SK-MEL-5 (cell line): Measurements from ENCODE around the gene PLEKHH3. TPM values are rescaled to one million over a fixed set of nuclear protein-coding genes. Genes with fewer than 3 reads are reported as not detected.

Source experiments
- DNase-seq: peaks from one replicate; pipeline ENCODE4 v3.0.0-alpha.2; 2016; ENCODE audit warnings: low read depth, low spot score
- in situ Hi-C: cut with HindIII; loops from 2 replicates; pipeline ENCODE4 v1.10.0; 2016; ENCODE audit warnings: low sequenced_read_pairs, high pct_unique_total_duplicates, low pct_unique_long_range_greater_than_20kb
- total RNA-seq: library from RNA; depleted of rRNA; stranded (reverse); fragments of >200 nt; shearing (Covaris generic); gene quantifications from 2 replicates; pipeline ENCODE4 v1.2.3, GENCODE V29; 2014

The PLEKHH3 gene
- total RNA-seq, 1 experiment from 2014 or later, result 11.1 TPM

DNA sequence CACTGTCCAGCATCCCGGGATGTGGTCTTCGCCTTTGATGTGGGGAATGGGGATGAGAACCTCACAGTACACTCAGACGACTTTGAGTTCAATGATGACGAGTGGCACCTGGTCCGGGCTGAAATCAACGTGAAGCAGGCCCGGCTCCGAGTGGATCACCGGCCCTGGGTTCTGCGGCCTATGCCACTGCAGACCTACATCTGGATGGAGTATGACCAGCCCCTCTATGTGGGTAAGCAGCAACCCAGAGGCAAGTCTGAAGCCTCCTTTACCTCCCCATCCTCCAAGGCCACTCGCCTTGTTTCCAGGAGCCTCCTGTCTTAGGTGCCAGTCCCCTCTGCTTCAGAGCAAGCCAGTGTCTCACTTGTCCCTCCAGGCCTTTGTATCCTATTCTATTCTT is 15.7 kb upstream of the PLEKHH3 start:
- DNase-seq, result no peak
- in situ Hi-C loops, result no loop called here

DNA sequence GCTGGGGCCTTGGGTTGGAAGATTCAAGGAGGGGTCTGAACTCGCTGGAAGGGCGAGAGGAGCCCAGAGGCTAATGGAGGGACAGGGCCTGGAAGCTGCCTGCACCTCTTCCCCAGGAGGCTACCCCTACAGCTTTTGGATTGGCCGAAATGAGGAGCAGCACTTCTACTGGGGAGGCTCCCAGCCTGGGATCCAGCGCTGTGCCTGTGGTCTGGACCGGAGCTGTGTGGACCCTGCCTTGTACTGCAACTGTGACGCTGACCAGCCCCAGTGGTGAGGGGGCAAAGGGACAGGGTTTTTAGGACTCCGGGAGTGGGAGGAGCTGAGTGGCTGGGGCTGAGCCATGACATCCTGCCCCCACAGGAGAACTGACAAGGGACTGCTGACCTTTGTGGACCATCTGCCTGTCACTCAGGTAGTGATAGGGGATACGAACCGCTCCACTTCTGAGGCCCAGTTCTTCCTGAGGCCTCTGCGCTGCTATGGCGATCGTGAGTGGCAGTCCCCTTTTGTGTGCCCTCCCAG is 14.3 kb upstream of the PLEKHH3 start:
- in situ Hi-C loops, result no loop called here
- no peak for DNase-seq

DNA sequence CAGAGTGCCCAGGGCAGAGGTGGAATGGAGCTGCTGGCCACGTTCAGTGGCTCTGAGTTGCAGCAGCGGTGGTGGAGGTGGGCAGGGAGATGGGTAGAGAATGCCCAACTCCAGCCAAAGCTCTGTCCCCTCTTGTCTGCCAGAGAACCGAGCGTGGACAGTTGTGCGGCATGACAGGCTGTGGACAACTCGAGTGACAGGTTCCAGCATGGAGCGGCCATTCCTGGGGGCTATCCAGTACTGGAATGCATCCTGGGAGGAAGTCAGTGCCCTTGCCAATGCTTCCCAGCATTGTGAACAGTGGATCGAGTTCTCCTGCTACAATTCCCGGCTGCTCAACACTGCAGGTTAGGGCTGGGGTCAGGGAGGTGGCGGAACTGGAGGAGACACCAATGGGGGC is 13.8 kb upstream of the PLEKHH3 start:
- DNase-seq, result no peak
- in situ Hi-C loops, result no loop called here

DNA sequence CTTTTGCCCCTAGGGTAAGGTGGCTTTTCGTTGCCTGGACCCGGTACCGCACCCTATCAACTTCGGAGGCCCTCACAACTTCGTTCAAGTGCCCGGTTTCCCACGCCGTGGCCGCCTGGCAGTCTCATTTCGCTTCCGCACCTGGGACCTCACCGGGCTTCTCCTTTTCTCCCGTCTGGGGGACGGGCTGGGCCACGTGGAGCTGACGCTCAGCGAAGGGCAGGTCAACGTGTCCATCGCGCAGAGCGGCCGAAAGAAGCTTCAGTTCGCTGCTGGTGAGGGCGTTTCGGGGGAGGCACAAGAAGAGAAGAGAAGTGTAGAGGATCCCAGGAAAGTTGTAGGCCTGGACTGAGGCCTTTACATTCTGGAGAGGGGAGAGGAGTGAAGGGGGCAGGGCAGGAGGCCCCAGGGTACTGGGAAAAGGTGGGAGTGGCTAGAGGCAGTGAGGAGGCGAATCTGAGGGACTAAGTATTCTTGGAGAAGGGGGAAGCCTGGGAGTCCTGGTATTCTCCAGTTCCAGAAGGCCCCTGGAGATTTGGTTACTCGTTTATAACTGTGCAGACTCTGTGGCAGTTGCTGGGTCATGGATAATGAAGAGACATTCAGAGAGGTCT is 11.0 kb upstream of the PLEKHH3 start:
- in situ Hi-C loops, result no loop called here
- DNase-seq, result no peak

DNA sequence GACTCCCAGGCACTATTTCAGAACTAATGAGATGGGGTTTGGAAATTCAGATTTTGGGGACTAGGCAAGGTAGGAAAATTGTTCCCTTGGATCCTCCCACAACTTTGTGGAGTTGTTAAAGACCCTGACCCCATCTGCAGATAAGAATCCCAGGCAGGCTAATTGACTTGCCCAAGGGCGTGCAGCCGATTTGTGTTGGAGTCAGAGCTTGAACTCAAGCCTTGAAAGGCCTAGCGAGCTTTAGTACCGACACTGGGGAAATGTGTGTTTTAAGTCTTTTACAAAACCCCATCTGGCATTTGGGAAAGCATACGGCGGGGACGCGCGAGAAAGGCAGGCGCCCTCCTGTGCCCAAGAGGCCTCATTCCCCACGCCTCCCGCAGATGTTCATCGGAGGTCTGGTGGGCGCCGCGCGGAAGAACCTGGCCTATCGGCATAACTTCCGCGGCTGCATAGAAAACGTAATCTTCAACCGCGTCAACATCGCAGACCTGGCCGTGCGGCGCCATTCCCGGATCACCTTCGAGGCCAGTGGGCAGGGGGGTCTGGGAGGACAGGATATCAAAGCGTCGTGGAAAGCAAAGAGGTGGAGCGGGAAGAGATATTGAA is 9.8 kb upstream of the PLEKHH3 start:
- in situ Hi-C loops, result no loop called here
- no peak for DNase-seq

DNA sequence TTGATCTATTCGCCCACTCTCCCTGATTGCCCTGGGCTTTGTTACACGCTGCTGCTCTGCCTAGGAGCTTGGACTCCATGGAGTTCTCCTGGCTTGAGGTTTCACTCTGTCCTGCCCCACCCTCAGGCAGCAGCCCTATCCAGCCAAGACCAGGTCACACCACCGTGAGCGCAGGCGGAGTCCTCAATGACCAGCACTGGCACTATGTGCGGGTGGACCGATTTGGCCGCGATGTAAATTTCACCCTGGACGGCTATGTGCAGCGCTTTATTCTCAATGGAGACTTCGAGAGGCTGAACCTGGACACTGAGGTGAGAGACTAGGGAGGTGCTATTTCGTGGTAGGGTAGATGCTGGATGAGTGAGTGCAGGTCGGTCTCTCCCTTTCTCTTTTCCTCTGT is 9.0 kb upstream of the PLEKHH3 start:
- no peak for DNase-seq
- in situ Hi-C loops, result no loop called here

DNA sequence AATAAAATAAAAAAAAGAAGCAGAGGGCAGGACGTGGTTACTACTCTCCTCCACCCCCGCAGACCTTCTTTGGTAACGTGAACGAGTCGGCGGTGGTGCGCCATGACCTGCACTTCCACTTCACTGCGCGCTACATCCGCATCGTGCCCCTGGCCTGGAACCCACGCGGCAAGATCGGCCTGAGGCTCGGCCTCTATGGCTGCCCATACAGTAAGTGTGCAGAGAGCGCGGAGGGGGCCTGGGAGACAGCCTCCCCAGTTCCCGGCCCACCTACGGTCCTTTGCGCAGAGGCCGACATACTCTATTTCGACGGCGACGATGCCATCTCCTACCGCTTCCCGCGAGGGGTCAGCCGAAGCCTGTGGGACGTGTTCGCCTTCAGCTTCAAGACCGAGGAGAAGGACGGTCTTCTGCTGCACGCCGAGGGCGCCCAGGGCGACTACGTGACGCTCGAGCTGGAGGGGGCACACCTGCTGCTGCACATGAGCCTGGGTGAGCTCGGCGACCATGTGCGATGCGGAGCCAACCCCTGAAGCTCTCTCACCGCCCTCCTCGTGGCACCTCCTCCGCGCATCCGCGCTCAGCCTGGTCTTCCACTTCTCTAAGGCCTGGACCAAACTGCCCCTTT is 8.2 kb upstream of the PLEKHH3 start:
- in situ Hi-C loops, result no loop called here
- no peak for DNase-seq

DNA sequence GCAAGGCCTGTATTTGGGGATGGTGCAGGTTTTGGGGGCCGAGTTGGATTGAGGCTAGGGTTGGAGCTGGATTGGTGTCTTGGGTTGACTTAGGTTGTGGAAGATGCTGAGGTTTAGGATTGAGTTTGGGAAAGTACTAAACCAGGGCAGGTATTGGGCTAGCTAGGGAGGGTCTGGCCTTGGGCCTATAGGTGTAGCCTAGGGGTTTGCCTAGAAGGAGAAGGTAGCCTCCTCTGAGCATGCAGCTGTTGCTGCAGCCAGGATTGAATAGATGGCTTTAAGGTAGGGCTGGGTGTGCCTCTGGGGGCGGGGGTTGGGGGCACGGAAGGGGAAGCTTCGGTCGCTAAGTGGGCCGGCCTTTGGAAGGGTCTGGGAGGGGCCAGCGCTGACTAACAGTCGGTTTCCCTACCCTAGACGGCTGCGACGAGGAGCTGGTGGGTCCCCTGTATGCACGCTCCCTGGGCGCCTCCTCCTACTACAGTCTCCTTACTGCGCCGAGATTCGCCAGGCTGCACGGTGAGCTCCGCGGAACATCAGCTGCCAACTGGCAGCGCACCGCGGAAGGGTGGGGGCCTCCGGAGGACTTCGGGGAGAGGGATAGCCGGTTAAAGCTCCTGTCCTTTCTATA is 6.7 kb upstream of the PLEKHH3 start:
- in situ Hi-C loops, result no loop called here
- DNase-seq, result no peak

DNA sequence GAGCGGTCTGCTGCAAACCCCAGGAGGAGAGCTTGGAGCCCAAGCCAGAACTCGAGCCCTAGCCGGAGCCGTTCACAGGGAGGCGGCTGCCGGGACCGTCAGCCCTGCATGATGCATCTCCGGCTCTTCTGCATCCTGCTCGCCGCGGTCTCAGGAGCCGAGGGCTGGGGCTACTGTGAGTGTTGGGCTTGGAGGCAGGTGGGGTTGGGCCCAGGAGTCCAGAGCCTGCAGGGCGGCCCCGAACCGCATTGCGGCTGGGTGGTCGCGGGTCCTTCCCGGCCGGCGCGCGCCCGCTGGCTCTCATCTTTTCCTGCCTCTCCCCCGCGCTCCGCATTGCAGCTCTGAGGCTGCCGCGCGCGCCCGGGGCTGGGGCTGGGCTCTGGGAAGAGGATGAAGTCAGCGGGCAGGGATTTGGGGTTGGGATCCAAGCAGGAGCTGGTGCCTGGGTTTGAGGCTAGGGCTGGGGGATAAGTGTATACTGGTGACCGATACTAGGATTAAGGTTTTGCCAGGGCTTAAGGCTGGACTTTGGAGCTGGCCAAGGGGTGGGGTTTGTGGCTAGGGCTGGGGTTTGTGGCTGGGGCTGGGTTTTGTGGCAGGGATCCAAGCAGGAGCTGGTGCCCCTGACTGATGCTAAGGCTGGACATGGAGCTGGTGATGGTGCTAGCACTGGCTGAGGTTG is 6.1 kb upstream of the PLEKHH3 start:
- in situ Hi-C loops, result no loop called here
- DNase-seq, result no peak

DNA sequence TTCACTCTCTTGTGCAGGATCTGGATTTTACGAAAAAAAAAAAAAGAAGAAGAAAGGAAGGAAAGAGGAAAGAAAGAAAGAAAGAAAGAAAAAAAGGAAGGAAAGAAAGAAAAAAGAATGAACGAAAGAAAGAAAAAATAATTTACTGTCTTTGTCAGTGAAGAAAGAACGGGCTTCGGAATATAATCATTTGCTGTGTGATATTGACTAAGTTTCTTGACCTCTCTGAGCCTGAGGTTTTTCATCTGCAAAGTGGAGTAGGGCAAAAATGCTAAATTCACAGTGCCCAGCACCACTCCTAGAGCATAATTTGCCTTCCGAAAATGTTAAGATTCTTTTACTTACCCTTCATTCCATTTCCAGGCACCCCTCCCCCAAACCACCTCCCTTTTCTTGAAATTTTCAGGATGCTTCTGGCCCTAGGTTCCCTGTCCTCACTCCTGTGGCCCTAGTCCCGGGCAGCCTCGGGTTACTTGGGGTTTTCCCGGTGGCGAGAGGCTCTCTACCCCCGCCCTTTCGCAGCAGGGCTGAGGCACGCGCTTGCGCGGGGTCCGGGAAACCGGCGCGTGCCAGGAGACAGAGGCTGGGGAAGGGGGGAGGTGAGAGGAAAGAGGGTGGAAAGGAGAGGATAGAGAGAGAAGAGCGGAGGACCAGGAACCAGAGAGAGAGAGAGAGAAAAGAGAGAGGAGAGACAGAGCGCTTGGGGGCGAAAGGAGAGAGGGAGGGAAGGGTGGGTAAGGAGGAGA is 5.4 kb upstream of the PLEKHH3 start, which contains the start of gene CNTNAP1:
Gene CNTNAP1 (plus strand): TSS at position 556 of the 746 bp plus-strand sequence. CDS start 299 bp downstream, outside the sequence.
- in situ Hi-C loops, result no loop called here
- DNase-seq, result peak; percentile 44

DNA sequence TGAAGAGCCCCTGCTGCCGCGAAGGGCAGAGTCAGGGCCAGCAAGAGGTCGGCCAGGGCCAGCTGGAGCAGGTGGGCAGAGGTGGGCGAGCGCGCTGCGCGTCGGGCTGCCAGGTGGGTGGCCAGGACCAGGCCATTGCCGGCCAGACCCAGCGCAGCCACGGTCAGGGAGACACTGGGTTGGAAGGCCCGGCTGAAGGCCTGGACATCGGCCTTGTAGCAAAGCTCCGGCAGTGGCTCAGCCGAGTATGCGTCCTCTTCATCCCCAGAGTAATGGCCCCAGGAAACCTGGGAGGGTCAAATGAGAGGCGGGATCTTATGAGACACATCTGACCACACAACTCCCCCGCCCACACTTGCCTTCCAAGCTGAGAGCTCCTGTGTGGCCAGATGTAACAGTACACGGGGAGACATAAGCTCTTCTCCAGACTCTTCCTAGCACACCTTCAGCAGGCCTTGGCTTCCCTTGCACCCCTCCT is 3.6 kb upstream of the PLEKHH3 start:
- DNase-seq, result no peak

DNA sequence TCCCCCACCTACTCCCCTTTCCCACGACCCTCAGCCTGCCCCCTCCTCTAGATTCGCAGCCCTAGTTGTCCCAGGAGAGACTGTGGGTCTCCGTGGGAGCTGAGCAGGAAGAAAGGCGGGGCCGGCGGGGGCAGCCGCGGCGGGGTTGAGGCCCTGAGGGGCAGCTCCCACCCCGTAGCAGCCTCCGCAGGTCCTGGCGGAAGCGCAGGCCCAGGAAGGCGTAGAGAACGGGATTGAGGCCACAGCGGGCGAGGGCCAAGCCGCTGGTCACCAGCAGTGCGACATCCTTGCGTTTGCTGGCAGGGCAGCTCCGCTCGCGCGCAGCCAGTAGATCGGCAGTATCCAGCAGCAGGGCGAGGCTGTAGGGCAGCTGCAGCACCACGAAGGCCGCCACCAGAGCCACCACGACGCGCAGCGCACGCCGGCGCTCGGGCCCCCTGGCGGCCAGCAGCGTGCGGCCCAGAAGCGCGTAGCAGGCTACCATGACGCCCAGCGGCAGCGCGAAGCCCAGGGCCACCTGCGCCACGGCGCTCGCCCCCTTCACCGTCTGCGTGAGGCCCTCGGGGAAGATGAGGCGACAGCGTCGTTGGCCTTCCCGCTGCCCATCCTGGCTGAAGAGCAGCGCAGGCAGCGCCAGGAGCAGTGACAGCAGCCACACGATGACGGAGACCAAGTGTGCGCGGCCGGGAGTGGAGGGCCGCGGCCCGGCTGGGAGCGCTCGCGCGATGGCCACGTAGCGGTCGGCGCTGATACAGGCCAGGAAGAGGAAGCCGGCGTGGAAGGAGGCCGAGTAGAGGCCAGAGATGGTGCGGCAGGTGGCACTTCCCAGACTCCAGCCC is 2.9 kb upstream of the PLEKHH3 start:
- in situ Hi-C loops, result no loop called here
- peak; percentile 66 for DNase-seq

More for the DNA sequence above, 3.6 kb upstream of the PLEKHH3 start:
- in situ Hi-C loops, result no loop called here

DNA sequence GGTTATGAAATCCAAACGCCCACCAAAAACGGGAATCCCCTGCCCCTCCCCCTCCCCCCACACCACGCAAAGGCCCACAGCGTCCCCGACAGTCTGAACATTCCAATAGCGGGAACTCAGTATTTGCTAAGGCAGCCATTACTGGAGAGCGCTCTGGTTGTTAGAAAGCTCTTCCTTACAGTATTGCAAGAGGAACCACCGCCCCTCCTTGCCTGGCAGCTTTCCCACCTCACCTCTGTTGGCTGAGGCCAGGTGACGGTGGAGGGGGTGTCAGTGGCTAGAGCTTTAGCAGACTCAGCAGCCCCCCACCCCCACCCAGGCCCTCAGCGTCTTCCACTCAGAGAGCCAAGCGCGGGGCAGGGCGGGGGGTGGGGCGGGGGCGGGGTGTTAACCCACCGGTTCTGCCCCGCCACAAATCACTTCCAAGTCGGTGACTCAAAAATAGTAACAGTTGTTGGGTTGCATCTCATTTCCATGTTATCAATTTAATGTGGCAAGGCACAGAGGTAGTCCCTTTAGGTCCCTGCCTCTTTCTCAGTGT is 2.2 kb upstream of the PLEKHH3 start:
- in situ Hi-C loops, result no loop called here
- DNase-seq, result no peak

DNA sequence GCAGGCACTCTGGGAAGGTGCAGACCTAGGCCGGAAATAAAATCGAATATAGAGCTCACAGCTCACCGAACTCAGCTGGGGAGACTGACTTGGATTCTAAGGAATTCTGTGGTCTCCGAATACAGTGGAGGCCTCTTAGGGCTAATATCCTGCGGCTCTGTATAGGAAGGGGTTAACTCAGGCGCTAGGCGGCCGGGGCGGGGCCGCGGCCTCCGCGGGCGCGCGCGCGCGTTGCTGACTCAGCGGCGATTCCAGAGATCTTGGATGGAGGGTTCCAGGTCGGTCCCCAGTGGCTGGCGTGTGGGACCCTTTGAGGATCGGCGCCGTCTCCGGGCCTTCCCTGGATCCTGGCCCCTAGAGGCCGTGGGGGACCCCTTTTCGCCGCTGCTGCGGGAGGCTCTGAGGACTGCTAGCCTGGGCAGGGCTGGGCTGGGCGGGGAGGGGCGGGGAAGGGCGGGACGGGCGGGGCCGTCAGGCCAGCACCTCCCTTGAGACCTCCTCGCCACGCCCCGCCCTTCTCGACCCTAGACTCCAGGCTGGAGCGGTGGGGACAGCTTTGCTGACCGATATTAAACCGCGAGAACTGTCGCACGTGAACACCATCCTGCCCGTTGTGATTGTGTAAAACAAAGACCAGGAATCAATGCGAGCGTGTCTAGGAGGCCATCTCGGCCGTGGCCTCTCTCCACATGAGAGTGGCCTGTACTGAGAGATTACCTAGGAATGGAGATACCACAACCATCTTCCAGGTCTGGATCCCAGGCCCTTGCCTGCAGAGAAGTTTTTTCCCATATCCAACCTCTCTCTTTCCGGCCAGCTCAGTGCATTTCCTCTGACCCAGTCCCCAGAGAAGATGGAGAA is 1.4 kb upstream of the PLEKHH3 start:
- in situ Hi-C loops, result no loop called here
- peak; percentile 82 for DNase-seq
